Activated effector memory CD4-positive, alpha-beta T cell treated with Interleukin-2 at 50 U/mL for 16 hours (primary cell): ENCODE measurements around the gene DHH.
"Not testable (repeated sequence)": the region's sequence is repeated elsewhere in the genome, so short reads cannot be mapped to it uniquely, and the experiment has no call there.

Source experiments
- DNase-seq: peaks from one replicate; pipeline ENCODE4 v3.0.0-alpha.2; 2020

The DHH gene

DNA sequence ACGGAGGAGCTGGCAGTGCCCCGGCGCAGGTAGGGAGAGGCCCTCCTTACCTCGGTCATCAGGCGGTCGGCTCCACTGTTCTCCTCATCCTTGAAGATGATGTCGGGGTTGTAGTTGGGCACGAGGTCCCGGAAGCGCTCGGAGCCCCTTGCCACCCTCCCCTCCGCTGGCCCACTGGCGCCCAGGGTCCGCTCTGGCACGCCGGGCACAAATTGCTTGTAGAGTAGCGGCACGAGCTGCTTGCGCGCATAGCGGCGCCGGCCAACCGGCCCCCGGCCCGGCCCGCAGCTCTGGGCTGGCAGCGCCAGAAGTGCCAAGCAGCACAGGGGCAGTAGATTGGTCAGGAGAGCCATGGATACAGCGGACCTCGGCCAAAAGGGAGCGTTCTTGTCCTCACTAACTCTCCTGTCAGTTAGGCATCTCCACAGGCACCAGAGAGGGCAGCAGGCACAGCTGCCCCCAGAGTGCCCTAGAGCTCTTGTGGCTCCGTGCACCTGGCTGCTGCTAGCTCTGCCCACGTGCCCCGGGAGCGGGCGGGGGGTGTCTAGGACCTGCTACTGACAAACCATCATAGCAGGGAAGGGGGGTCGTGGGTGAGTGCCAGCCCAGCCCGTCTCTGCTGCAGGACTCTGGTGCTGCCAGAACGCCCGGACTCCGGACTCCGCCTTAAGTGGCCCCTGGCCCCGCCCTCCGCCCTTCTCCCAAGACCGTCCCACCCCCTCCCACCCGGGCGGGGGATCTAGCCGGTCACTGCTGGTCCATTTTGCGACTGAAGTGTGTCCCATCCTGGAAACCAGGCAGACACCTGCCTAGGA lies at the start of gene DHH:
DHH (minus strand) TSS at position 642 of the 815 bp plus-strand sequence; CDS start at position 353, 289 bp downstream.
- no peak for DNase-seq

GRCh38 chr12:49144384-49144783 lies 49.8 kb upstream of the DHH start:
- DNase-seq: no peak

- no peak for DNase-seq
Measured at GRCh38 chr12:49138999-49139398, 44.4 kb upstream of the DHH start.

DNA sequence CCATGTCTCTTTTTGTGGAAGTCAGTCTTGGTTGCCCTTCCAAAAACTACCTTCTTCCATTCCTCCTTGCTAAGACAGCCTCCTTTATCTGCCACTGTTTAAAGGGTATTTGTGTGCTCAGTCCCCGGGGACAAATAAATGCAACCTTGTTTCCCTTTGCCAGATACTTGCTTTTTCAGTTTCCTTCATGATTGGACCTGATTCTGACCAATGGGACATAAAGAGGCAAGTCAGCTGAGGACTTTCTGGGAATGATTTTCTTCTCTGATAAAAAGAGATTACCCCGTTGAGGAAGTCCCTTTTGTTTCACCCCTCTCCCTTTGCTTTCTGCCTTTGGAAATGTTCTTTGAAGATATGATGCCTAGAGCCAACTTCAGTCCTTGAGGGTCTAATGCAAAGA lies 44.0 kb upstream of the DHH start:
- no peak for DNase-seq

- DNase-seq: no peak
Measured at GRCh38 chr12:49137476-49137875, 42.9 kb upstream of the DHH start.

DNA sequence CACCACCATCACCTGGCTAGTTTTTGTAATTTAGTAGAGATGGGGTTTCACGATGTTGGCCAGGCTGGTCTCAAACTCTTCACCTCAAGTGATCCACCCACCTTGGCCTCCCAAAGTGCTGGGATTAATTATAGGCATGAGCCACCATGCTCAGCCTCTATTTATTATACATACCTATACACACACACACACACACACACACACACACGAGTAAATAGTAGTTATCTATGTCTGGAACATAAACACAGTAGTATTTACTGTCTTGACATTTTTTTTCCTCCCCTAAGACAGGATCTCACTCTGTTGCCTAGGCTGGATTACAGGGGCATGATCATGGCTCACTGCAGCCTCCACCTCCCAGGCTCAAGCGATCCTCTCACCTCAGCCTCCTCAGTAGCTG lies 42.4 kb upstream of the DHH start:
- DNase-seq: not testable (repeated sequence)

- DNase-seq: no peak
Measured at GRCh38 chr12:49133590-49133989, 39.0 kb upstream of the DHH start.

DNA sequence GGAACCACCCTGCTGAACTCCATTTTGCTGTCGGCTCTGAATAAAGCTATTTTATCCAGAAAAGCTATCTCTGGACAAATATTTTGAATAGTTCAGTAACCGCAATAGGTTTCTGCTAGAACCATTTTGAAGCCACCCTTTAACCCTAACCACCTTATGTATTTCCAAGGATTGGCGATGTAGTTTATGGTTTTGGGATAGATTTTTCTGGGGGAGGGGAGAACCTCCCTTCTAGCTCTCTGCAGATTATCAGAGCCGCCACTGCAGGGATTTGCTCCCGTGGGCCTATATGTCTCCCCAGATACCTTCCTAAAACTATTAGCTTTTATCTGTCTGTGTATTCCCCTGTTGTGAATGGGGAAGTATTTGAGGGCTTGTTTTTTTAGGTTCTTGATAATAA lies 38.4 kb upstream of the DHH start:
- DNase-seq: no peak

GRCh38 chr12:49131894-49132461 lies 37.4 kb upstream of the DHH start:
- no peak for DNase-seq

DNA sequence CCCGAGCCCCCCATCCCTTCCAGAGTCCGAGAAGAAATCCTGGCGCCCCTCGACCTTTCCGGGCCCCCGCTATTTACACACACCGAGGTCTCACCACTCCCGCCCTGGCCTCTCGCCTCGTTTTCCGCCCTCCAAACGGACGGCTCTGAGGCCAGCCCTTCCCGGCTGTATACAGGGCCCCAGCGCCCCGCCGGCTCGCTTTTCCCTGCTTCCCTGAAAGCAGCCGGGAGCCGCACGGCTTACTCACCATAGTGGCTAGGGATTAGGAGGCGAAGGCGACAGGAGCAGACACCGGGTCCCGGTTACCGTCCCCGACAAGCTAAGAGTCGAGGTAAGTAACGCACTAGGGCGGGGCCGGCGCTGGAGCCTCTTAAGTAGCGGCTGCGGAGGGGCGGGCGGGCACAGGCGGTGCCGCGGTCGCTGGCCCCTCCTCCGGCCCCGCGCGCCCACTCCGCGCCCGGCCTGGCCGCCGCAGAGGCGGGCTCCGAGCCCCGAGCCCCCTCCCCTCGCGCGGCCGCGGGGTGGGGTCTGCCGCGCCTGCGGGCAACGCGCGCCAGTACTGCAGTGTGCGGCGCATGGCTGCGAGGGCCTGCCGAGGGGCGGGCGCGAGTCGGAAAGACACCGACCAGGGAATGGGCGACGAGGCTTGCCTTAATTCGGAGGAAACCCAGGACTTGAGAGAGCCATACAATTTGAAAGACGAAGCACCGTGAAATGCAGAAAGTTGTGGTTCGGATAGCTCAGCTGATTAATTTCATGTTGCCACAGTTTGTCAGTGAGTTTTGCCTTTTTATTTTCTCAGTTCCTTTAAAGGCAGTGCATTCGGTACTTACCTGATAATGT lies 36.7 kb upstream of the DHH start, which contains the start of gene TUBA1B:
TUBA1B (minus strand) TSS at position 345 of the 843 bp plus-strand sequence; CDS start at position 250, 95 bp downstream.
- DNase-seq: peak; percentile 84

GRCh38 chr12:49130151-49131050 lies 35.8 kb upstream of the DHH start:
- DNase-seq: peak; percentile 90

DNA sequence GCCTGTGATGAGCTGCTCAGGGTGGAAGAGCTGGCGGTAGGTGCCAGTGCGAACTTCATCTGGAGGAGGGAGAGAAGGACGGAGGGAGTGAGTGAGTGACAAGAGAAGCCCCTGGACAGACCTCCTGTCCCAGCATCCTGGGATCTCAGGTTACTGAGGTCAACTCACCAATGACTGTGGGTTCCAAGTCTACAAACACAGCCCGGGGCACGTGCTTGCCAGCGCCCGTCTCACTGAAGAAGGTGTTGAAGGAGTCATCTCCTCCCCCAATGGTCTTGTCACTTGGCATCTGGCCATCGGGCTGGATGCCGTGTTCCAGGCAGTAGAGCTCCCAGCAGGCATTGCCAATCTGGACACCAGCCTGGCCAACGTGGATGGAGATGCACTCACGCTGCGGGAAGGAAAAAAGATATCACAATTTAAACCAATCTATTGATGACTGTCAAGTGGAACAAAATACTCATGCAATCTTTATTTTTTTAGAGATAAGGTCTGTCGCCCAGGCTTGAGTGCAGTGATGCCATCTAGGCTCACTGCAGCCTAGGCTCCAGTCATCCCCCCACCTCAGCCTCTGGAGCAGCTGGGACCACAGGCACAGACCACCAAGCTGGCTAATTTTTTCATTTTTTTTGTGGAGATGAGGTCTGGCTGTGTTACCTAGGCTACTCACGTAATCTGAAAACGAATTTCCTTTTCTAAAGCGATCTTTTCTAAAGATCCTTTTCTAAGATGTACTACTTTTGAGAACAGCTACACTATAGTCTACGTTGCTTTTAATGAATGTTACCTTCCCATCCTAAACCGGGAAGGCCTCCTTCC lies 34.9 kb upstream of the DHH start:
- DNase-seq: no peak

DNA sequence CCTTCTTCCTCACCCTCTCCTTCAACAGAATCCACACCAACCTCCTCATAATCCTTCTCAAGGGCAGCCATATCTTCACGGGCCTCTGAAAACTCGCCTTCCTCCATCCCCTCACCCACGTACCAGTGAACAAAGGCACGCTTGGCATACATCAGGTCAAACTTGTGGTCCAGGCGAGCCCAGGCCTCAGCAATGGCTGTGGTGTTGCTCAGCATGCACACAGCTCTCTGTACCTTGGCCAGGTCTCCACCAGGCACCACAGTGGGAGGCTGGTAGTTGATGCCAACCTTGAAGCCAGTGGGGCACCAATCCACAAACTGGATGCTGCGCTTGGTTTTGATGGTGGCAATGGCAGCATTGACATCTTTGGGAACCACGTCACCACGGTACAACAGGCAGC lies 33.4 kb upstream of the DHH start:
- DNase-seq: not testable (repeated sequence)

DNA sequence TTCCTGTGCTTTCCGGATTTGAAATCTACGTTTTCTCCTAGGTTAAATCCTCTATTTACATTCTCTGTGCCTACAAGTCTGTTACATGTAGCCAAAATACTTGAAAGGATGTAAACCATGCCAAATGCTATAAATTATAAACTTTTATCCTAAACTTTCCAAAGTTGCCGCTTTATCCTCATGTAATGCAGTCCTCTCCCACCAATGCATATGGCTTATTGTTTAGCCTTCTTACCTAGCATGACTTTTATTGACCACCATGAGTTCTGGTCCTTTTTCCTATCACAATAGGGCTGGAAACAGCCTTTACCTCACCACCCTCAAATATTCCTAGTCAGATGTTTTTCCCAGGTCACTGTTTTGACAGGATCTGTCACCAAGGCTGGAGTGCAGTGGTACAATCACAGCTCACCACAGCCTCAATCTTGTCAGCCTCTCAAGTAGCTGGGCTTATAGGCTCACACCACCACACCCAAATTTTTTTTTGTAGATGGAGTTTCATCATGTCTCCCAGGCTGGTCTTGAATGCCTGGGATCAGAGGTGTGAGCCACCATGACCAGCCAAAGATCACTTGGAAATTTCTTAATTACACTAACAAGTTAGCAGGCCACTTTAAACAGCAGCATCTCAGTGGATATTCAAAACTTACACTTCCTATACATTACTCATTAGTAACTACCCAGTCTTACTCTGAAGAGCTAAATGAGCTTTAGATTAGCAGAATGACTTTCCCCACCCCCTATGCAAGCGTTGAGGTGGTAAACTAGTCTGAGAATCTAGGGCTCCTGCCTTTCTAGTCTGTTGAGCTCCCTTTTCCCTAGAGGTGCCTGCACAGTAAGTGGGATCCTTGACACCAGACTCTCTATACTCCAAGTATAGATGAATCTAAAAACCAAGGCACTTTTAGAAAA lies 32.5 kb upstream of the DHH start:
- DNase-seq: no peak

DNA sequence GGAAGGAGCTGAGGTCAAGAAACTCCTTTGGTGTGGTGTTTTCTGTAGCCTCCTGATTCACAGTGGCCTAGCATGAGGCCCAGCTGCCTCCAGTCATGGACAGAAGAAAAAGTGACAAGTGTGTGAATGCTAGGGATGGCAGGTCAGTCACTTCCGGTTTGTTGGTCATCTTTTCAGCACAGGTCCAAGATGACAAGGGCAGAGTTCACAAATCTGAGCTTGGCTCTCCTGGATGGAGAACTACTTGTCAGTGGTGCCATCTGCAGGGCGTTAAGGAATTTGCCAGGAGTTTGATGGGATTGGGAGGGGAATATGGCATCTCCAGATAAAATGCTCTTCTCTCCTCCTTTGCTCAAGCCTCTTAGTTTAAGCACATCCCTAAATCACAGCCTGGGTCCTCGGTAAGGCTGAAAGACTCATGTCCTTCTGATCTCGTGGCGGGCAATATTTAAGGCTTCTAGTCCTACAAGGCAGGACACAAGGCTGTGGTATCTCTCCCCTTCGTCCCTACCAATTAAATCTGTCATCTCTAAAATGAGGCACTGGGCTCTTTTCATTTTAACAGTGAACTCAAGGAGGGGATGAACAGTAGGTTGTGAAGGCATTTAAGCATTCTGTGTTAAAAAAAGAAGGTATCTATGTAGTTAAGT lies 26.6 kb upstream of the DHH start:
- no peak for DNase-seq

GRCh38 chr12:49111206-49111605 lies 16.6 kb upstream of the DHH start:
- no peak for DNase-seq

DNA sequence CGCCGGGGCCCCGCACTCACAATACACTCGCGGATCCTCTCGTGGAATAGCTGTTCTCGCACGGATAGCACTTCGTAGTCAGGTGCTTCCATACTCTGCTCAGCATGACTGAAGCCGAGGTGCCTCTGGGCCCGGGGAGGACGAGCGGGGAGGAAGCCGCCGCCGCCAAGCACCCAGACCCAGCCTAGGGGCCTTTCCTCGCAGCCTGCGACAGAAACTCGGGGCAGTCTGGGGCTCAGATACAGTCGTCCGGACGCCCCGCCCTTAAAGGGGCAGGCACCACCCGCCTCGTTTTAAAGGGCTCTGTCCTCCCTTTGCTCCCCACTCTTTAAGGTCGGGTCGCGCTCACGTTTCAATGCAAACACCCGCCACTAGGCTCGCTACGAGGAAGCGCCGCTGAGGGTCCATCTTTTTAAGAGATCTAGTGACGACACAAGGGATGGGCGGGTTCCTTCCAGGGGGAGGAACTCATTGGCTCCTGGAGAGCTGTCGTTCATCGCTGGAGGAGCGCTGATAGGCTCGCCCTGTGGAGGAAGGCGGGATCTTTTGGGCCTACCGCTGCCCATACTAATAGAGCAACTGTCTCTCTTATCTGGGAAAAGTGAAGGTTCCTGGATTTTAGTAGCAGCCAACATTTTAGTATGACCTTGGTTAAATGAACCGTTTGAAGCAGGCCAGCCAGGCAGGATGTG lies 16.0 kb upstream of the DHH start, which contains the start of gene LMBR1L:
LMBR1L (minus strand) TSS at position 384 of the 692 bp plus-strand sequence; CDS start at position 92, 292 bp downstream.
- DNase-seq: peak; percentile 94

DNA sequence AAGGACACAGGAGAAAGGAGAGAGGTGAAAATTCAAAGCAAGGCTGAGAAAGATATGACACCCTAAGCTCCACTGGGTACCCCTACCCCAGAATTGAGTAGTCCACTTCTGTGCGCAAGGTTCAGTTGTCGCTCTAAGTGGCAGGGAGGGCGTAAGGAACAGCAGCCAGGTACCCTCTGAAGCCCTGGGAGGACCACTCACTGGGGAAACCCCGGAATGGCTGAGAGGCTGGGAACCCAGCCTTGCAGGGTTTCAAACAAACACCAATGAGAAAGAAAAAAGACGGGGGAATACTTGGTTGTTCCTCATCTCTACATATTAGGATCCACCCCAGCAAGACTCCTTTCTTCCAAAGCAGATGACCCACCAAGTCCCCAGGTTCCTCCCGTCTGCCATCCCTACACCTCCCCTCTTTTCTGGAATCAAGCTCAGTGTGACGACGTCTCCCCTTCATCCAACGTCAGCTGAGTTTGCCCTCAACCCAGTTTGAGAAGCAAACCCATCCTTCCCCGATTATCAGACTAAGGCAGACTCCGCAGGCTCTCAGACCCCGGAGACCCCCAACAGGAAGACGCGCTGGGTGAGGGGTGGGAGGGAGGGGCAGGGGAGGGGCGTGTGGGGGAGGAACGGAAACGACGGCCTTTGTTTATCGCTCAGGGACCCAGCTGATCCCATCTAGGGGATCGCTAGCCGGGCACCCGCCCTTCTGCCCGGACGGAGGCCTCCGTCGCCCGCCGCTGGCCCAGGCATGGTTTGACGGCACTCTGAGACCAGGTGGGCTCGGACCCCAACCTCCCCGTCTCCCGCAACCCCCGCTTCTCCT lies 15.3 kb upstream of the DHH start:
- no peak for DNase-seq
